ENCODE measurements around the gene SRRM1. TPM values are rescaled to one million over a fixed set of nuclear protein-coding genes. Genes with fewer than 3 reads are reported as not detected.
"Not testable (repeated sequence)": the region's sequence is repeated elsewhere in the genome, so short reads cannot be mapped to it uniquely, and the experiment has no call there.

The SRRM1 gene
- total RNA-seq, 2 experiments from 2014 or later, result 234 to 288 TPM

GRCh38 chr1:24693827-24694379 lies 50.8 kb downstream of the SRRM1 start:
- ChIA-PET POLR2A (no interaction called here), CTCF (no interaction called here)
- intact Hi-C loops (cut with DNase I, micrococcal nuclease), result no loop called here
- Mint-ChIP-seq H3K9me3 (ENCODE audit: low read depth) (no peaks in the 10 kb centered on the region), H3K4me3 (no peak overlapping the region), H3K4me1 (no peaks in the 10 kb centered on the region), H3K36me3 (ENCODE audit: low read depth) (no peaks in the 10 kb centered on the region), H3K27ac (no peak overlapping the region), H3K27me3 (peaks cover under 1% of the 10 kb centered on the region)
- DNase-seq (no peak), ATAC-seq (no peak)

- DNase-seq (no peak), ATAC-seq (peak; percentile 26)
- POLR2A ChIA-PET, result no interaction called here
- Mint-ChIP-seq H3K36me3 (ENCODE audit: low read depth) (no peaks in the 10 kb centered on the region), H3K9me3 (ENCODE audit: low read depth) (no peaks in the 10 kb centered on the region), H3K27ac (no peak overlapping the region), H3K27me3 (peaks cover 2% of the 10 kb centered on the region), H3K4me1 (no peaks in the 10 kb centered on the region), H3K4me3 (no peak overlapping the region)
- intact Hi-C loops (cut with DNase I, micrococcal nuclease), result no loop called here
- CTCF ChIA-PET, result interaction anchor here (0.6 kb wide), 1 partner anchor 36 kb away, joined by 3 read pairs; no protein-coding TSS in a partner anchor
Observed at GRCh38 chr1:24694380-24694843, 51.3 kb downstream of the SRRM1 start.

DNA sequence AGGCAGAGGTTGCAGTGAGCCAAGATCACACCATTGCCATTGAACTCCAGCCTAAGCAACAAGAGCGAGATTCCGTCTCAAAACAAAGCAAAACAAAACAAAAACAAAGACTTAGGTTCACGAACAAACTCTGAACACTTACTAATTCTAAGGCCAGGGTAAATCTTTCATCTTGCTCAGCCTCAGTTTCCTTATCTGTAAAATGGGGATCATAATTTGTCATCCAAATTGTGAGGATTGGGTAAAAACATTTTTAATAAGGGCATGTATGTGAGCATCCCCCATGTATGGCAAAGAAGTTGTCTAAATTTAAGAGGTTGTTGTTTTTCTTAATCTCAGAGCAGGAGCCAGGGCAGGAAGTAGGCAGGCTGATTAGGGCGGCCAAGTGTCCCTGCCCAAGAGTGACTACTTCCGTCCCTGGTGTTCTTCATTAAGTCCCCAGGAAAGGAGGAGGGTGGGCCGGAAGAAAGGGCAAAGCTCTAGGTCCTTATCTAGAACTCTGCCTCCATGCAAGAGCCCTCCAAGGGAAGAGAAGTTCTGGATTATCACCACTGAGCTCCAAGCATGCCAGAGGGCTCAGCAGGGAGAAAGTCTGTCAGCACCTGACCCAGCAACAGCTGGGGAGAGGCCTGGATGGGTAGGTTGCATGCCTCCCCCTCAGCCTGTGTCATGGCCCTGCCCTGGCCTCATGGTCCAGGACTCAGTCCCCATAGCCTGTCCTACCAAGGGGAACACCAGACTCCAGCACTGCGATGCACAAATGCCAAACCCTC lies 52.3 kb downstream of the SRRM1 start:
- POLR2A ChIA-PET, result interaction anchor here (0.5 kb wide), 1 partner anchor 130 kb away, joined by 3 read pairs; no protein-coding TSS in a partner anchor
- intact Hi-C loops (cut with DNase I, micrococcal nuclease), result no loop called here
- Mint-ChIP-seq H3K4me3 (no peak overlapping the region), H3K4me1 (no peaks in the 10 kb centered on the region), H3K27me3 (peaks cover 2% of the 10 kb centered on the region), H3K36me3 (ENCODE audit: low read depth) (no peaks in the 10 kb centered on the region), H3K27ac (no peak overlapping the region), H3K9me3 (ENCODE audit: low read depth) (no peaks in the 10 kb centered on the region)
- ATAC-seq (no peak), DNase-seq (no peak)
- CTCF ChIA-PET, result interaction anchor here (0.9 to 1.1 kb wide), 2 partner anchors 9 to 22 kb away, joined by 3 read pairs; no protein-coding TSS in a partner anchor

DNA sequence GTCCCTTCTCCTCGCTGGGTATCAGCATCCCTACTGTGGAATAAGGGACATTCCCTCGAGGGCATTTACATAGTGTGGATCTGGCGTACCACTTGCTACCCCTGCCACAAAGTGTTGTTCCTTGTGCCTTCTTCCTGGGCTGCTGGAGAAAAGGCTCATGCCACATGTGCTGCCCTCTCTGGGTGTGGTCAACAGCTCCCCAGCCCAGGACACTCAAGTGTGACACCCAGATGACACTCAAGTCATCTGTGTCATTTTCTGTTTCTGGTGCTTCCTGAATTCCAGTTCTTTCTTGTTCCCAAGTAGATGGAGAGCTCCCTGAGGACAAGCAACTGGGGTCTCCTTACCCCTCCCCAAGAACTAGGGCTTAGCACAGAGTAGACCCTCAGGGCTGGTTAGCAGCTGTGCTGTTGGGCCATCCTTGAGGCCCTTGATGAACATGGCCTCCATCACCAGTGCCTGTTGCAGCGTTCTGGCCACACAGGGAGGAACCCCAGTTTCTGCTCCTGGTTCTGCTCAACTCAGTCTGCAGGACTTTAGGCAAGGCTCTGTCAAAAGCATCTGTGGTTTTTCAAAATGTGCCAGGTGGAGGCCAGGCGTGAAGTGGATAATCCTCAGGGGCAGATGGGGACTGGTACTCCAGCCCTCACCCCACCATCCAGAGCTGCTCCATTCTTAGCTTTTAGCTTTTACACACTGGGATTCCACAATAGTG lies 53.1 kb downstream of the SRRM1 start:
- CTCF ChIA-PET, result interaction anchor here (0.9 to 3.8 kb wide), 4 partner anchors 8 to 134 kb away, joined by 3 to 17 read pairs (median 4); no protein-coding TSS in a partner anchor

GRCh38 chr1:24696756-24697330 lies 53.7 kb downstream of the SRRM1 start:
- ATAC-seq (no peak), DNase-seq (no peak)
- H3K36me3 Mint-ChIP-seq (ENCODE audit: low read depth), result no peaks in the 10 kb centered on the region
- ChIA-PET POLR2A (no interaction called here), CTCF (interaction anchor here (0.9 to 3.8 kb wide), 3 partner anchors 7 to 134 kb away, joined by 3 to 17 read pairs (median 6); no protein-coding TSS in a partner anchor)
- H3K27me3 Mint-ChIP-seq, result peaks cover 2% of the 10 kb centered on the region
- H3K4me3 Mint-ChIP-seq, result no peak overlapping the region
- intact Hi-C loops (cut with DNase I, micrococcal nuclease), result no loop called here
- H3K27ac Mint-ChIP-seq, result no peak overlapping the region
- H3K9me3 Mint-ChIP-seq (ENCODE audit: low read depth), result no peaks in the 10 kb centered on the region
- no peaks in the 10 kb centered on the region for H3K4me1 Mint-ChIP-seq

More for the DNA sequence above, 53.1 kb downstream of the SRRM1 start:
- POLR2A ChIA-PET, result no interaction called here
- no peaks in the 10 kb centered on the region for H3K9me3 Mint-ChIP-seq (ENCODE audit: low read depth)
- DNase-seq (no peak), ATAC-seq (no peak)
- peaks cover 2% of the 10 kb centered on the region for H3K27me3 Mint-ChIP-seq
- no peak overlapping the region for H3K4me3 Mint-ChIP-seq
- no peak overlapping the region for H3K27ac Mint-ChIP-seq
- H3K4me1 Mint-ChIP-seq, result no peaks in the 10 kb centered on the region
- intact Hi-C loops (cut with DNase I, micrococcal nuclease), result no loop called here
- H3K36me3 Mint-ChIP-seq (ENCODE audit: low read depth), result no peaks in the 10 kb centered on the region

DNA sequence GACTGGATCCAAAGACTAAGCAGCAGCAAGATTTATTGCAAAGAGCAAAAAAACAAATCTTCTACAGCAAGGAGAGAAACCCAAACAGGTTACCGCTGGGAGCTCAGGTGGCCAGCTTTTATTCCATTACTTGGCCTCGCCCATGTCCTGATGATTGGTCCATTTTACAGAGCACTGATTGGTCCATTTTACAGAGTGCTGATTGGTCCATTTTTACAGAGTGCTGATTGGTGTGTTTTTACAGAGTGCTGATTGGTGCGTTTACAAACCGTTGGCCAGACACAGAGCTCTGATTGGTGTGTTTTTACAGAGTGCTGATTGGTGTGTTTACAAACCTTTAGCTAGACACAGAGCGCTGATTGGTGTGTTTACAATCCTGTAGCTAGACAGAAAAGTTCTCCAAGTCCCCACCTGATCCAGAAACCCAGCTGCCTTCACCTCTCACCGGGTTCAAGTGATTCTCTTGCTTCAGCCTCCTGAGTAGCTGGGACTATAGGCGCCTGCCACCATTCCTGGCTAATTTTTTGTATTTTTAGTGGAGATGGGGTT lies 54.4 kb downstream of the SRRM1 start:
- ATAC-seq; H3K27ac Mint-ChIP-seq; DNase-seq; H3K4me1 Mint-ChIP-seq; H3K9me3 Mint-ChIP-seq (ENCODE audit: low read depth); H3K27me3 Mint-ChIP-seq; H3K4me3 Mint-ChIP-seq; intact Hi-C loops (cut with DNase I, micrococcal nuclease); H3K36me3 Mint-ChIP-seq (ENCODE audit: low read depth); POLR2A ChIA-PET: not testable (repeated sequence)
- CTCF ChIA-PET, result interaction anchor here (1.0 to 3.8 kb wide), 4 partner anchors 9 to 133 kb away, joined by 4 to 17 read pairs (median 6); no protein-coding TSS in a partner anchor

DNA sequence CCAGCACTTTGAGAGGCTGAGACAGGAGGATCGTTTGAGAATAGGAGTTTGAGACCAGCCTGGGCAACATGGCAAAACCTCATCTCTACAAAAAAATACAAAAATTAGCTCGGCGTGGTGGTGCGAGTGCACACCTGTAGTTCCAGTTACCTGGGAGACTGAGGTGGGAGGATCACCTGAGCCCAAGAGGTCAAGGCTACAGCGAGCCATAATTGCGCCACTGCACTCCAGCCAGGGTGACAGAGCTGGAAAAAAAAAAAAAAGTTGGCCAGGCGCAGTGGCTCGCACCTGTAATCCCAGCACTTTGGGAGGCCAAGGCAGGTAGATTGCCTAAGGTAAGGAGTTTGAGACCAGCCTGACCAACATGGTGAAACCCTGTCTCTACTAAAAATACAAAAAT lies 55.2 kb downstream of the SRRM1 start:
- H3K9me3 Mint-ChIP-seq (ENCODE audit: low read depth); H3K4me3 Mint-ChIP-seq; DNase-seq; H3K27me3 Mint-ChIP-seq; H3K4me1 Mint-ChIP-seq; intact Hi-C loops (cut with DNase I, micrococcal nuclease); POLR2A ChIA-PET; H3K27ac Mint-ChIP-seq; H3K36me3 Mint-ChIP-seq (ENCODE audit: low read depth); ATAC-seq: not testable (repeated sequence)
- CTCF ChIA-PET, result interaction anchor here (0.6 to 3.8 kb wide), 7 partner anchors 10 to 404 kb away, joined by 3 to 17 read pairs (median 4); no protein-coding TSS in a partner anchor

DNA sequence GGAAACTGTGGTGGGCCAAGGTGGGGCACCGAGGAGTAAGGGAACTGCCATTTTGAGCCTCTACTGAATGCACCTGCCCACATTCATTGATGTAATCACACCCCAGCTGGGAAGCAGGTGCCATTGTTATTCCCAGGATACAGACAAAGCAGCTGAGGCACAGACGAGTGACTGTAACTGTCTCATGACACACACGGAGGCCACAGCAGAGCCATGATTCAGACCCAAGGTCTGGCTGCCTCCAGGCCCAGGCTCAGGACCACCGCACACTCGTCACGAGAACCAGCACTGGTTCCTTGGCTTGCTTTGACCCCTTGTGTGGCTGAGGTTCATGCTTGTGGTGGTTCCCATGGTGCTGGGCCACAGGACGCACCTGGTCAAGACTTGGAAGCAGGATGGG lies 56.5 kb downstream of the SRRM1 start:
- ATAC-seq (no peak), DNase-seq (no peak)
- ChIA-PET CTCF (interaction anchor here (0.7 to 3.8 kb wide), 5 partner anchors 9 to 1251 kb away, joined by 3 to 17 read pairs (median 3); no protein-coding TSS in a partner anchor), POLR2A (no interaction called here)
- H3K4me1 Mint-ChIP-seq, result no peaks in the 10 kb centered on the region
- H3K36me3 Mint-ChIP-seq (ENCODE audit: low read depth), result no peaks in the 10 kb centered on the region
- no peak overlapping the region for H3K4me3 Mint-ChIP-seq
- no peaks in the 10 kb centered on the region for H3K9me3 Mint-ChIP-seq (ENCODE audit: low read depth)
- peaks cover 2% of the 10 kb centered on the region for H3K27me3 Mint-ChIP-seq
- intact Hi-C loops (cut with DNase I, micrococcal nuclease), result no loop called here
- H3K27ac Mint-ChIP-seq, result no peak overlapping the region

GRCh38 chr1:24702511-24703293 lies 59.6 kb downstream of the SRRM1 start:
- peaks cover 2% of the 10 kb centered on the region for H3K27me3 Mint-ChIP-seq
- intact Hi-C loops (cut with DNase I, micrococcal nuclease), result no loop called here

GRCh38 chr1:24704411-24705259 lies 61.5 kb downstream of the SRRM1 start:
- Mint-ChIP-seq H3K4me1 (peaks cover 5% of the 10 kb centered on the region), H3K27me3 (no peaks in the 10 kb centered on the region), H3K4me3 (no peak overlapping the region), H3K36me3 (ENCODE audit: low read depth) (no peaks in the 10 kb centered on the region), H3K9me3 (ENCODE audit: low read depth) (no peaks in the 10 kb centered on the region), H3K27ac (no peak overlapping the region)
- ChIA-PET CTCF (interaction anchor here (0.8 kb wide), 1 partner anchor 8 kb away, joined by 3 read pairs; no protein-coding TSS in a partner anchor), POLR2A (interaction anchor here (0.7 kb wide), 1 partner anchor 117 kb away, joined by 3 read pairs; no protein-coding TSS in a partner anchor)
- intact Hi-C loops (cut with DNase I, micrococcal nuclease), result no loop called here
- DNase-seq (no peak), ATAC-seq (no peak)

More at GRCh38 chr1:24702511-24703293, 59.6 kb downstream of the SRRM1 start:
- H3K36me3 Mint-ChIP-seq (ENCODE audit: low read depth), result no peaks in the 10 kb centered on the region
- DNase-seq, result no peak
- ChIA-PET POLR2A (no interaction called here), CTCF (no interaction called here)
- H3K27ac Mint-ChIP-seq, result no peak overlapping the region
- no peak for ATAC-seq
- no peak overlapping the region for H3K4me3 Mint-ChIP-seq
- no peaks in the 10 kb centered on the region for H3K9me3 Mint-ChIP-seq (ENCODE audit: low read depth)
- H3K4me1 Mint-ChIP-seq, result peaks cover 5% of the 10 kb centered on the region
